Suppressor macrophage (primary cell): ENCODE data around the gene WDFY2.

Experiments
- DNase-seq, 4 experiments: peaks; one replicate each; pipeline ENCODE4 v3.0.0-alpha.2; 2020 to 2022

The WDFY2 gene

DNA sequence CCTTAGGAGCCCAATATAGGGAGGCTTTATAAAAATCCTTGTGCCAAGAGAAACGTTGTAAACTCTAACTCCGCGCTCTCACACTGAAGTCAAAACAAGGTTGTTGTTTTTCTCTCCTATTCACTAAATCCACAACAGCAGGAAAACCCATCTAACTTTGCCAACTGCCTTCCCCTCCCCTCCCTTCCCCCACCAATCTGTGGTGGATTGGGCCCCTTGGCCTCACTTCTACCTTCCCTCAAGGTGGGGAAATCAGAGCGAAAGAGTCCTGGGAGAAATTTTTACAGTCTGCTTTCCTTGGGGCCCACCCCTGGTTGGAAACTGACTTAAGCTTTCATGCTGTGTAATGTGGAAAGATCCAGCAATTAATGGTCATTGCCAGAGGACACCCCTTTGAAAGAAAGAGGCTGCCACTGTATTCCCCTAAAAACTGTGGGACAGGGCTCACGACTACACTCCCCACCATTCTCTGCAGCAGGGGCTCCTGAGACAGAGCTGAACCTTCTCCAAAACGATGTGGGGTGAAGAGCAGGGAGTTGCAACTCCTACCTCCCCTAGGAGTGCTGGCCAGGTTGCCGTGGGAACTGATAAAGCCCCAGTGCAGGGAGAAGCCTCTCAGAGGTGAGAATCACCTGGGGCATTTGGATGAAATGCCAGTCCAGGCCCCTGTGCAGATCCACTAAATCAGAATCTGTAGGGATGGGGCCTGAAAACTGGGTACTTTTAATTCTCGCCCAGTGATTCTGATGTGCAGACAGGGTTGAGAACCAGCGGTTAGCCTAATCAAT is 218.6 kb downstream of the WDFY2 start:
- DNase-seq, result no peak

DNA sequence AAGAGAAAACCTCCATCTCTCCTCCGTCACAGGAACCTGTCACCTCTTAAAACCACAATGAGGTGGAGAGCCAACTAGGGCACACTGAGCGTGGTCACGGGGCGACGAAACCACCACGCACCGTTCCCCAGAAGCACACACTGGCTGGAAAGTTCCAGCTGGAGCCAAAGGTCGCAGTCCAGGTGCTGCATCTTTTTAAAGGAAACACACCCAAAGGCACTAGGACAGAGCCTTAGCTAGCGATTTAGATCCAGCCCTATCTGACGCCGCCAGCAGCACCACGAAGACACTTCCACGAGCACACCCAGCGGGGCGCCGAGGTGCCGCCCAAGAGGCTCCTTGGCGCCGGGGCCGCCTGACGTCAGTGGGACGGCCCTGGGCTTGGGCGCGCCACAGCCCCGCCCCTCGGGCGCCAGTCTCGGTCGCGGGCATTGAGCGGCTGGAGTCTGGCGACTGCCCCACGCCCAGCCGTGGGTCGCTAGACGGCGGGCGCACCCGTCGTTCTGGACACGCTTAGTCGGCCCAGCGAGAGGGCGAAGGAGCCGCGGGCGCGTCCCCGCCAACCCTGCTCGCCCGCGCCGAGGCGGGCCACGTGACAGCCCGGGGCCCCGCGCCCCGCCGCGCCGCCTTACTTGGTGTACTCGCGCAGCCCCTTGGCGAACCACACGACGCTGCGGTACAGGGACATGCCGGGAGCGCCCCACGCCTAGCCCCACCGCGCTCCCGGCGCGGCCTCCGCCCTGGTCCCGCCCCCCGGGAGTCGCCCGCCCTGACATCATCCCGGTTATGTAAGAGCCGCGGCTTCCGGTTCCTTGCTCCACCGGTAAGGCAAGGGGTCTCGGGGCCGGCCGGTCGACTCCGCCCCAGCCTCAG is 219.4 kb downstream of the WDFY2 start, which contains the start of gene DHRS12:
TSS of gene DHRS12 (minus strand) at position 742 of the 873 bp plus-strand sequence. CDS start 4,504 bp downstream, outside the sequence.
- peak; percentile 92 to 97 (median 96) for DNase-seq

DNA sequence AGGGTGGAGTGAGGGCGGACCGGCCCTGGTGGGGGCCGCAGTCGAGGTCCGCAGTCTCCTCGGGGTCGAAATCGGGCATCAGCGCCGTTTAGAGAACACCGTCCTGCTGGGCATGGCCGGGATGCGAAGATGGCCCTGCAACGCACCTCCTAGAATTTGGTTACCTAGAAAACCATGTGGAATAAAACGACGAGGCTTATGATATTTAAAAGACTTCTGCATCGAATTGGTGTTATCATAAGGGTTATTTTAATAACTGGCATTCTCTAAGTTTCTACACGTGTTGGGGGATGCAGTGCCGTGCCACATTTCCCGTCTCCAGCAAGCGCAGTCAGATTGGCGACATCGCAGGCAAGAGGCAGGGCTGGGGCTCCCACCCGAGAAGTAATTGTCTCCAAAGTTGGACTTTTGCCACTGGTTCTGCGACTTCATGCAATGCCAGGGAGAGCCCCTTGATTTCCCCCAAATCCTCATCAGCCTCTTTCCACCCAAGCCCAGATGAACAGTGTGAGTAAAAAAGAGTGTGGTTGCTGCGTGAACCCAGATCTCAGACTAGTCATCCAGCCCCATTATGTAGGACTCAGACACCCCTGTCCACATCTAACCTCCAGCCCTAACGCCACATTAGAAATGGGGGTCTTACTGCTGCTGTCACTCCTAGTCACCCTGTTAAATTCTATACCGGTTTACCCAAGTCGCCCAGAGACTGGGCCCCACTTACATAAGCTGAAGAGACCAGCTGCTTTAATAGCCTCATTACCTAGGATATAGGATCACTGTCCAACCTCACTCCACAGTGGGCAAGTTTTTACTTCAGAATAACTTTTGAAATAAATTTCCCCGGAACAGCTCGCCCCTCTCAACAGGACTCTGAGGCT is 220.3 kb downstream of the WDFY2 start:
- DNase-seq, result peak in 1 of 4 experiments; percentile 21

DNA sequence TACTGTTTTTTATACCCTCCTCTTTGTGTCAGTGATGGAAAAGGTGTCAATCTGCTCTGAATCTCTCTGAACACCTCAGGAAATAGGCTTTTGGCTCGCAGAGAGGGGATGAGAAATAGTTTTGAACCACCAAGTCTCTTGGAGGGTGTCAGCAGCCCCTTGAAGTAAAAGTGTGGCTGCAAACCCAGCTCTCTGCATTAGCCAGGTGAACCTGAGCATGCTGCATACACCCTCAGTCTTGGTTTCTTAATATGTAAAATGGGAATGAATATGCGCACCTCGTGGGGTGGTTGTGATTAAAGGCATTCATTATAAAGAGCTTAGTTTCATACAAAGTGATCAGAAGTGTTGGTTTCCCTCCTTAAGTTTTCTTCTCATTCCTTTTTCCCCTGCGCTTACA is 221.1 kb downstream of the WDFY2 start:
- DNase-seq, result no peak

DNA sequence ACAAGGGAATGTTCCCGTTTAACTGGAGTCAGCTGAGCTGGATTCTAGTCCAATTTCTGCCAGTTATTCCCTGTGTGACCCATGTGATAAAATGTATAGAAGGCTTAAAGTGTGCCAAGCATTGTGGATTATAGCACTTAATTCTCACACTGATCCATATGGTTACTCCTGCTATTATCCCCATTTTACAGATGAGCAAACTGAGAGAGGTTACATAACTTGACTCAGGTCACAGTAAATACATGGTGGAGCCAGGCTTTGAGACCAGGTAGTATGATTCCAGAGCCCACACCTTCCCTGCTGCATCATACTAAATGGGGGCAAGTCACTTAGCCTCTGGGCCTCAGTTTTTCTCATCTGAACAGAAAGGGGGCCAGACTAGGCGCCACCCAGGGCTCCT is 221.7 kb downstream of the WDFY2 start:
- DNase-seq, result no peak

DNA sequence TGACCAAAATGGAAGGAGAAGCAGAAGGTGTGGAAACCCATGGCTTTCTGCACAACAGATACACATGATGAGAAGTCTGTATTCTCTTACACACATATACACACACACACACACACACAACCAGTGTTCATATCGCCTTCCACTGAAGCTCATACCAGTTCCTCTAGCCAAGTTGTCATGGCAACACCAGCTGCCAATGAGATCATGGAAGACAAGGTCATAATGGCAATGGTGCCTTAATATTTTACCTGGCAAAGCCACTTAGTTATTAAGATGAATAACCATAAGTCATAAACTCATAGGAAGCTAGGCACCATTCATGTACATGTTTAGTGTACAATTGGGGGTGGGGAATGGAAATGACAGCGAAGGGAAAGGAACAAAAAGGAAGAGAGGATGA is 222.3 kb downstream of the WDFY2 start:
- DNase-seq, result peak; percentile 34 to 63 (median 50)

DNA sequence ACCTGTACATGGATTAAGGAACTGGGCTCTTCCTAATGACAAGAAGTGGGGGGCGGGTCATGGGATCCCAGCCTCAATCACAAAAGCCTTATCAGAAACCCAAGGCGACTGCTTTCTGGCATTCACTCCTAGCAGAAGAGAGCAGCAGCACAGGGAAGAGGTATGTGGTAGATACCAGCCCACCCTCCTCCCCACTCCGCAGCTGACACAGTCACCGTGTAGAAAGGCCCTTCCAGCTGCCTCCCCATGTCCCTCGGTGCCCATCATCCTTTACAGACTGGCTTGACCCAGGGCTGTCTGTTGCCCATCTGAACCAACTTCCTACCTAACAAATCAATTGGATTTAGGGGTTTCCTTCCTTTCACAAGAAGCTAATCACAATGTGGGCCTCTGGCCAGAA is 222.8 kb downstream of the WDFY2 start:
- DNase-seq, result no peak

DNA sequence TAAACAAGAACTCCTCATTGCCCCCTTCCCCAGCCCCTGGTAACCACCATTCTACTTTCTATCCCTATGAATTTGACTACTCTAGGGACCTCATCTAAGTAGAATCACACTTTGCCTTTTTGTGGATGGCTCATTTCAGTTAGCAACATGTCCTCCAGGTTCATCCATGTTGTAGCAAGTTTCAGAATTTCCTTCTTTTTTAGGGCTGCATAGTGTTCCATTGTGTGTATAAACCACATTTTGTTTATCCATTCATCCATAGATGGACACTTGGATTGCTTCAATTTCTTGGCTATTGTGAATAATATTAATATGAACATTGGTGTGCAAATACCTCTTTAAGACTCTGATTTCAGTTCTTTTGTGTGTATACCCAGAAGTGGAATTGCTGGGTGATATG is 224.5 kb downstream of the WDFY2 start:
- DNase-seq, result no peak

DNA sequence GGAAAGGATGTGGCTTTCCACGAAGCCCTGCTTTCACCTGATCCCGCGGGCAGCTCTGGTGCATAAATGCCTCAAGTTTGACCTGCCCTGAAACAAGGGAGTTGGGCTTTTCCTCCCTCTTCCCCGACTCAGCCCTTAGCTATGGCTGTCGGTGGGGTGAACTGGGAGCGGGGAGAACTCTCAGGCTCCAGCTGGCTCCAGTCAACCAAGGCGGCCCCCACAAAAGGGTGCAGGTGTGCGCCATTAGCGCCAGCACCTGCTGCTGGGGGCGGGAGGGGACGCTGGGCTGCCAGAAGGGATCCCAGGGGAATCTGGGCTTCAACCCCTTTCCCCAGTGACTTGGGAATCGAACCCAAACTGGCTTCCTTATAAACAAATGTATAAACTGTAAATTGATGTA is 226.8 kb downstream of the WDFY2 start:
- DNase-seq, result no peak

DNA sequence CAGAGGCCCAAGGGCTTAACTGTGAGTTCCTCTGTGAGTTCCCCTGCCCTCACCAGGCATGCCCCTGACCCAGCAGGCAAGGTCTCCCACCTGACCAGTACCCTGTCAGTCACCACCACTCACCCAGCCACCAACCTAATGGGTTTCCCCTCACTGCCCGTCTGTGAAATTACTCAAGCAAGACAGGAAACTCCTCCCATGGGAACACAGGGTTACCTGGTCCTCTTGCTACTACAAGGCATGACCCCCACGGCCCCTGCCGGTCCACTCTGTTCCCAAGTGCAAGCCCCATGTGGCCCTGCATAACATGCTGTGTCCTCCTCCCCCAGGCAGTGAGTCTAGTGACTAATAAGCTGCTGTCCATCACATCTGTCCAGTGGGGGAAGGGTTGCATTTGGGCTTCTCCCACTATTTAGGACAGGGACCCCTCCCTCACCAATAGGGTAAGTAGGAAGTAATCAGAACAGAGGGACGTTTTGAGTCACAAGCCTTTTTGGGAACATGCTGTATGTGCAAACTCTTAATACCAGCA is 227.7 kb downstream of the WDFY2 start:
- DNase-seq, result peak; percentile 36 to 73 (median 67)

DNA sequence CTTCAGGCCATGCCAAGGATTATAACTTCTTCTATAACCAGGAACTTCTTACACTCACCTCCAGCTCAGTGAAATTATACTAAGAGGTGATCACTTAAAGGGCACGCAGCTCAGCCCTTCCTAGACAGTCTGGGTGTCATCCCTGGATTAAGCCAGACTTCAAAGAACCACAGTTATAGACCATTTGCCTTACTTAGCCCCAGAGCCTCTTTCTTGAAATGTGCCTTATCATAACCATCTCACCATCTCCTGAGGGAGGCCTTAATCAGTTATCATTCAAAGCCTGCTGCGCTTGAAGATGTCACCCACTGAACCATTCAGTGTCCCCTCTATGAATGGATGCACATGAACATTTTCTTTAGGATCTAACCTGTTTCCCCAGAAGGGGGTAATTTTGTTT is 229.8 kb downstream of the WDFY2 start:
- no peak for DNase-seq

DNA sequence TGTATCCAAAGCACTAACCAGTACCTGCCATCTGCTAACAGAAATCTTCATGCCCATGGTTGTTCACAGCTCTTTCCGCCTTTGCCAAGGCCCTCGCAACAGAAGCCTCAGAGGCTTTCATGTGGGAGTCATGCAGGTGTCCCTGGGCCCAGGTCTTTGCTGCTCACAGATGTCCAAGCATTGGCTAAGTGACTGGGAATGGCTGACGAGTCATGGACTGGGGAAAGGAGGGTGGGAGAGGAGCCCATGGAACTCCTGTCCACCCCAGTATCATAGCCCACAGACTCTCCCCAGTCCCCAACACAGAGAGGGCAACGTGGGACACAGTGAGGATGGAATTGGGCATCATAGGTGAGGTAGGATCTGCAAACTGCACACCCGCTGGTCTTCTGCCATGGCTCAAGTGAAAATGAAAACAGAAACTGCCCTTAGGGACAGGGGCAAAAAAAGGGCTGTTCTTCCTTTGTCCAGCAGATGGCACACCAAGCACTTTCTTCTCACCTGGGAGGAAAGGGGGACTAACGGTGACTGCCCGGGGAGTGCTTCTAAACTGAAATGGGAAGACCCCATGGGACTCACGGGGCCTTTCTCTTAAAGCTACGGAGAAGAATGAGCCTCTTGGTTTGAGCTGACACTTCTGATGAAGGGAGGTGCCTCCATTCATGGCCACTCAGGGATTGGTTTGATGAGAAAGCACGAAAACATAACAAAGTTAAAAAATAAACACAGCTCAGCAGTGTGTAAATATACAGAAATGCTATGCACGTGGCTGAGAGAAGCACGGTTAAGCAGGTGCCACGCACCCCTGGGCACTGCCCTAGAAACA is 230.8 kb downstream of the WDFY2 start:
- peak; percentile 71 to 80 (median 74) for DNase-seq

DNA sequence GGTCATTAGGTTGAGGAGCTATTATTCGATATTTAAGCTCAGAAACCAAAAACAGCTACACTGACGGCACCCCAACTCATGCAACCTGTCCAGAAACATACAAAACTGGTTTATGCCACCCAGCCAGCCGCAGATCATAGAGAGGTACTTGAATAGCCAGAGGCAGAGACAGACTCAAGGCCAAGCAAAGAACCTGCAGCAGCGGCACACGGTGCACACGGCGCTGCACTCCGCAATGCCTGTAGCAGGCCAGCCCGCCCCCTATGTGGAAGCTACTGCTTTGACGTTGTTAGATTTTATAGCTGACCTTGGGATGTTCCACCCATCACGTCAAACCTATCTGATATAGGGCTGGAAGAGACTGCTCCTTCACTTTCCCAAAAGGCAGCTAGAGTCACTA is 231.6 kb downstream of the WDFY2 start:
- no peak for DNase-seq

DNA sequence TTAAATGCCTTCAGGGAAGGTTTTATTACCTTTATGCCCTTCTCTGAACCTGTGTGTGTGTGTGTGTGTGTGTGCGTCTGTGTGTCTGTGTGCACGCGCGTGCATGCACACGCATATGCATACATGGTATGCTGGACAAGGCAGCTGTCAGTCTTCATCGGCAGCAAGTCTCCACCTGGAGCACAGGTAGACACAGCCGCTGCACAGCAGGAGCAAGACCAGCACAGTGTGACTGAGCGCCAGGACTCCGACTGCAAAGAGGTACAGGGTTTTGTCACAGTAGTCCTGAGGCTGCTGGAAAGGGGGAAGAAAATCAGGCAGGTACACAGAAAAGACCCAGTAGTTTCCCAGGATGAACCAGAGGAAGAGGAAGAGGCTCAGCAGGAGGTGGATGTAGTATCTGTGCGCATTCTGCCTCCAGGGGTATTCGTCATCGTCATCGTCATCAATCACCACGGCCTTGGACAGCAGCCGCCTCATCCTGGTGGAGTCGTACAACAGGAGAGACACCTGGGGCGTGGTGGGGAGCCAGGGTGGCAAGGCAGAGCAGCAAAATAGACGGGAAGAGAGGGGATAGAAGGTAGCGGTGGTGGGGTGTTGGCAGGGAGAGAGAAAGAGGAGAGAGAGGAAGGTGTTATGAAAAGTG is 232.5 kb downstream of the WDFY2 start:
- no peak for DNase-seq
